ENCODE data around the gene PTPN3.

Gene PTPN3

GRCh38 chr9:109504689-109505088 is 6.6 kb upstream of the PTPN3 start:
- no peak for DNase-seq (ENCODE audit: low read depth, low spot score)

GRCh38 chr9:109500421-109500974 is 2.4 kb upstream of the PTPN3 start:
- DNase-seq (ENCODE audit: low read depth, low spot score): no peak

DNA sequence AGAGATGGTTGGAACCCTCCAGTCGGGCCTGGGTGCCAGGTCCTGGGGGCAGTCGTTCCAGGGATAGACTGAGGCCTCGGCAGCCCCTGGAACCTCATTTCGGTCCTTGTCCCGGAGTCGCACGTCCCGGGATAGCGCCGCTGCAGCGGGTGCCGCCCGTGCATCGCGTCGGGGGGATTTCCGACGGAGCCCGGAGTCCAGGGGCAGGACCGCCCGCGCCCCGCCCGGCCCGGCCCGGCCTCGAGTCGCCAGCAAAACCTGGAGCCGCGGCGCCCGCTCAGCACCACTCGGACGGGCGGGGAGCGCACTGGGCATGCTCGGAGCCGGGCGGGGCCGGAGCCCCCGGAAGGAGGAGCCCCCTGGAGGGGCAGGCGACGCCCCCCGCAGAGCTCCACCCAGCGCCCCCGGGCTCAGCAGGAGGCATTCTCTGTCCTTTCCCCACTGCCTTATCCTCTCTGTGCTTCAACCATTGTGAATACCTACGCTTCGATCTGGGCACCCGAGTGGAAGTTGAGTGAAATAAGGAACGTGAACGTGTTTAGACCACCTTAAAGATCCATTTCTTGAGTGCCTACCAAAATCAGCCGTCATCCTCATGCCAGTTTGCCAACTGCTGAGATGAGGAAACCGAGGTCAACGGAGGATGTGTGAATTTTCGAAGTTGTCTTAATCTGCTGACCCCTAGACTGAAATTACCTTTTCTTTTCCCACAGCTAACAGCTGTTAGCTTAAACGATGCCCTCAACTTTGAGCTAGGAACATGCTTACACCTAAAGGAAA is 1.7 kb upstream of the PTPN3 start:
- no peak for DNase-seq (ENCODE audit: low read depth, low spot score)

DNA sequence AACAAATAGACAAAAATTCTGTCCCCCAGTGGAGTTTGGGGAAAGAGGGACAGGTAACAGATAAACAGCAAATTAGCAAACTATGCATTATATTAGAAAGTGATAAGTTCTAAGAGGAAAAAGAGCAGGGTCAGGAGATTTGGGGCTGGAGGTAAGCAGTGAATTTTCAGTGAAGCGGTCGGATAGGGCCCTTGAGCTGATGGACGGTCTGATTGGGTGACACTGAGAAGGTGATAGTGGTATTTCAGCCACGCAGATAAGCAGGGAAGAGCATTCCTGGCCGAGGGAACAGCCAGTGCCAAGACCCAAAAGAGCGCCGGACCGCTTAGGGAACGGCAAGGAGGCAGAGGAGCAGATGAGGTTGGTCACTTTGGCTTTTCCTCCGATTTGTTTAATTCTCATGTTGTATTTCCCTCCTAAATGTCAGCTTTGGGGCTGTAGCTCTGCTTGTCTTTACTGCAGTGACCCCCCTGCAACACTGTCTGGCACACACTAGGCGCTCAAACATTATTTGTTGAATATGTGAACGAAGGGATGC is 1.1 kb upstream of the PTPN3 start:
- no peak for DNase-seq (ENCODE audit: low read depth, low spot score)

GRCh38 chr9:109497226-109498153 is 617 bp downstream of the PTPN3 start:
- no peak for DNase-seq (ENCODE audit: low read depth, low spot score)

DNA sequence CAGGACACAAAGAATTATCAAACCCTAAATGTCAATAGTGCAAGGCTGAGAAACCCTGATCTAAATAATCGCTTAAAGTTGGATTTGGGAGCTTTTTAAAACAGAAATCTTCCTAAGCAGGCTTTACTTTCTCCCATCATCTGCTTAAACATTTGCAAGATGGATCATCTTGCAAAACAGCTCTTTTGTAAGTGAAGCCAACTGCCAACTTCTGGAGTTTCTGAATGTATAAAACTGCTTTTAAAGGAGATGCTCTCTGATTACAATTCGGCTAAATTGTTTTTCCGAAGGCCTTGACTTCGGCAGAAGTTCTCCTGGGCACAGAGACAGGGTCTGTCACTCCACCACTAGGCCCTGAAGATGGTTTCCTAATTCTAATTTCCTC is 1.3 kb downstream of the PTPN3 start:
- no peak for DNase-seq (ENCODE audit: low read depth, low spot score)

DNA sequence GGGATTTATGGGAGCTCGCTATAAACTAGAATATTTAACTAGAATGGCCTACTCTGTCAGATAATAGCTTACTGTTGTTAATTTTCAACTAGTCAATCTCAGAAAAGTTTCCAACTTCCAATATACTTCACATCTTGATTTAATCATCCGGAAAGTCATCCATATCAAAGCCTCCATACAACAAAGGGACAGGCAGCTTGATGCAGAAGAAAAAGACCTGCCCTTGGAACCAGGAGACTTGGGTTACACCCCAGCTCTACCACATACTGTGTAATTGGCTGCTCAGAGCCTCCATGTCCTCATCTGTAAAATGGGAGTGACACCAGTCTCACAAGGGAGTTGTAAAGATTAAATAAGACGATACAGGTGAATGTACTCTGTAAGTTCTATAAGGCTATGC is 1.9 kb downstream of the PTPN3 start:
- no peak for DNase-seq (ENCODE audit: low read depth, low spot score)

DNA sequence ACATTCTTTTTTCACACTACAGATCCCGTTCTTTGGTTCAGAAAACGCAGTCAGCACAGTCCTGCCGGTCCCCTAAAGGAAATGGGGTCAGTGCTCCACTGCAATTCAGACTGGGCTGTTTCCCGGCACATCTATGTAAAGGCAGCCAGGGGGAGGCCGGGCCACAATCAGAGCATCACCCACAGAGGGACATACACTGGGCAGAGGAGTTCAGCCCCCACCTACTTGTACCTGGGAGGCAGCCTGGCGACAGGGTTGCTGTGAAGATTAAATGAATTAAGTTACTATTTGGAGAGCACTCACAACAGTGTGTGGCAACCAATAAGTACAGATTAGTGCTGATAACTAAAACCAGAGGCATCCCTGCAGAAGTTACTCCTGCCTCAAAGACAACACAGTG is 4.5 kb downstream of the PTPN3 start:
- no peak for DNase-seq (ENCODE audit: low read depth, low spot score)

GRCh38 chr9:109491590-109491989 is 6.5 kb downstream of the PTPN3 start:
- no peak for DNase-seq (ENCODE audit: low read depth, low spot score)

GRCh38 chr9:109488791-109489492 is 9.2 kb downstream of the PTPN3 start:
- DNase-seq (ENCODE audit: low read depth, low spot score): no peak

- no peak for DNase-seq (ENCODE audit: low read depth, low spot score)
Measured at GRCh38 chr9:109488351-109488750, 9.8 kb downstream of the PTPN3 start.

- no peak for DNase-seq (ENCODE audit: low read depth, low spot score)
Measured at GRCh38 chr9:109487247-109487646, 10.9 kb downstream of the PTPN3 start.

DNA sequence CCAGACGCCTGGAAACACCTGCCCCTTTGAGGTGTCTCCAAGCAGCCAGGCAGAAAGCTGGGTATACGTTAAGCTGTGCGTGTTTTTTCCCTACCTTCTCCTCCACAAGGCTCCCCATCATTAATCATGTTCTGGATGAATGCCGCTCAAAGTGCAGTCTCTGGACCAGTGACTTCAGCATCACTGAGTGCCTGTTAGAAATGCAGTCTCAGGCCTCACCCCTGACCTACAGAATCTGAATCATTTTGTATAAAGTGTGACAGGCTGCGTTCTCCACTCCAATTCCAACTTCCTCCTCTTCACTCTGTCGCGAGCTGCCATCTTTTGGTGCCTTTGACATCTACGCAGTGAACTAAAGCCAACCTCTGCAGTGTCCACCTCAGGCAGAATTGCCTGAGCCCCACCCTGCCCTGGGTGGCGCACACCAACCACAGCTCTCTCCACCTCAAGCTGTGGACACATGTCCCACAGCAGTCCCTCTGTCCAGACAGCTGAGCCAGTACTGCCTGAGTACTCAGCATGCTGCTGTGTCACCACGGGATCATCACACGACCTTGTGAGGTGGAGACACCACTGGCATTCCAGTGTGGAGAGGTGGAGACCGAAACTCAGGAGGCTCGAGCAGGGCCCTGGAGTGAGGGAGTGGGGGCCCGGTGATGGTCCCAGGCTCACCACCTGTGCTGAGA is 14.2 kb downstream of the PTPN3 start:
- DNase-seq (ENCODE audit: low read depth, low spot score): no peak

GRCh38 chr9:109482391-109482916 is 15.7 kb downstream of the PTPN3 start:
- no peak for DNase-seq (ENCODE audit: low read depth, low spot score)

GRCh38 chr9:109481856-109482255 is 16.3 kb downstream of the PTPN3 start:
- DNase-seq (ENCODE audit: low read depth, low spot score): no peak

GRCh38 chr9:109479822-109480221 is 18.3 kb downstream of the PTPN3 start:
- DNase-seq (ENCODE audit: low read depth, low spot score): no peak

GRCh38 chr9:109478665-109479380 is 19.3 kb downstream of the PTPN3 start:
- no peak for DNase-seq (ENCODE audit: low read depth, low spot score)

DNA sequence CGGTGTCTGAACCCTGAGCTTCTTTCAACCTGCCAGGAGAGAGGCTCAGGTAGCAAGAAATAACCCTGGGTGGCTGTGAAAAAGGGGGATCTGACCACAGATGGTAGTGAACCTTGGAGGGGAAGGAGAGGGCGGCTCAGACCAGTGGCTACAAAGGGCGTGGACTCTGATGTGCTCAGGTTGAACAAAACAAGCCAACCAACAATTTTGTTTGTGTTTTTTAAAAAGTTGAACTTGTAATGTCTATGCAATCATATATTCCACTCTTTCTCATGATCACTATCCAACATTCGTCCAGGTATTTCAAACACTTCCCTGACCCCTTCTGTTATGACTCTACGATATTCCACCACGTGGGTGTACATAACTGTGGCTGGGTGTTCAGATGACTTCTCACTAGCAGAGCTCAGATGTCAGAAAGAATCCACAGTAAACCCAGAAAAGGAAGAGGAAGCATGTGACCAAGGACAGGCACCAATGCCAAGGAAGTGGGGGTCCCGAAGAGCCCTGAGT is 20.0 kb downstream of the PTPN3 start:
- DNase-seq (ENCODE audit: low read depth, low spot score): no peak

- DNase-seq (ENCODE audit: low read depth, low spot score): no peak
Measured at GRCh38 chr9:109477258-109478050, 20.7 kb downstream of the PTPN3 start.
